WTC11 (cell line): ENCODE results near the gene ACP3. TPM values are rescaled to one million over a fixed set of nuclear protein-coding genes. Genes with fewer than 3 reads are reported as not detected.

Experiments
- ATAC-seq: fragments of 200-7000 bp; cut with Tn5 transposase; 2 replicates; pipeline ENCODE4 v1.10.0; 2021; ENCODE audit warnings: mild to moderate bottlenecking, moderate library complexity
- CTCF ChIA-PET: fragments of 300-600 bp; sonication (Branson Sonifier 250); formaldehyde crosslinking; loops from one replicate; lab custom pipeline; 2021; ENCODE audit warnings: antibody characterized with exemption; lab: Charles Lee
- POLR2A ChIA-PET: fragments of 350-600 bp; sonication (Branson Sonifier 250); formaldehyde crosslinking; loops from one replicate; lab custom pipeline; 2021; ENCODE audit warnings: antibody characterized with exemption; lab: Charles Lee
- DNase-seq: peaks from one replicate; pipeline ENCODE4 v3.0.0; 2021; ENCODE audit warnings: low spot score
- H3K27ac Mint-ChIP-seq: 2 replicates; pipeline ENCODE4 v1.8.0; 2021; ENCODE audit warnings: mixed read lengths
- H3K27me3 Mint-ChIP-seq: 2 replicates; pipeline ENCODE4 v1.8.0; 2021; ENCODE audit warnings: low read depth, mild to moderate bottlenecking, moderate library complexity, mixed read lengths
- H3K36me3 Mint-ChIP-seq: 2 replicates; pipeline ENCODE4 v1.8.0; 2021; ENCODE audit warnings: mixed read lengths
- H3K4me1 Mint-ChIP-seq: 2 replicates; pipeline ENCODE4 v1.8.0; 2022; ENCODE audit warnings: mixed read lengths
- H3K4me3 Mint-ChIP-seq: 2 replicates; pipeline ENCODE4 v1.8.0; 2021; ENCODE audit warnings: mild to moderate bottlenecking, moderate library complexity, mixed read lengths
- H3K9me3 Mint-ChIP-seq: 2 replicates; pipeline ENCODE4 v1.8.0; 2021; ENCODE audit warnings: mixed read lengths
- ATF2 ChIP-seq: sonication (generic); formaldehyde crosslinking; IDR thresholded peaks from 2 replicates; pipeline ENCODE4 v1.8.1; 2022; ENCODE audit warnings: low read depth, missing genetic modification reagents, borderline replicate concordance
- CDX4 ChIP-seq: fragments of 250-450 bp; sonication (Bioruptor Pico); IDR thresholded peaks from 2 replicates; pipeline ENCODE4 v1.9.0; 2021; ENCODE audit warnings: moderate library complexity, mild to moderate bottlenecking, inconsistent platforms, borderline replicate concordance
- EMX1 ChIP-seq: fragments of 250-450 bp; sonication (Bioruptor Pico); IDR thresholded peaks from 2 replicates; pipeline ENCODE4 v1.8.0; 2021; ENCODE audit warnings: mild to moderate bottlenecking
- ERG ChIP-seq: fragments of 250-450 bp; sonication (Bioruptor Pico); IDR thresholded peaks from 2 replicates; pipeline ENCODE4 v1.8.0; 2021; ENCODE audit warnings: mild to moderate bottlenecking
- FOXJ3 ChIP-seq: sonication (generic); formaldehyde crosslinking; IDR thresholded peaks from 2 replicates; pipeline ENCODE4 v1.9.0; 2021; ENCODE audit warnings: missing genetic modification reagents, mild to moderate bottlenecking, borderline replicate concordance
- FOXP1 ChIP-seq: sonication (generic); formaldehyde crosslinking; IDR thresholded peaks from 2 replicates; pipeline ENCODE4 v1.8.0; 2022; ENCODE audit warnings: missing genetic modification reagents, mild to moderate bottlenecking, moderate library complexity, borderline replicate concordance
- GABPB1 ChIP-seq: sonication (generic); formaldehyde crosslinking; IDR thresholded peaks from 2 replicates; pipeline ENCODE4 v1.8.1; 2023; ENCODE audit warnings: mild to moderate bottlenecking, missing genetic modification reagents
- IRF1 ChIP-seq: sonication (generic); formaldehyde crosslinking; IDR thresholded peaks from 2 replicates; pipeline ENCODE4 v1.8.0; 2023; ENCODE audit warnings: missing genetic modification reagents
- JAZF1 ChIP-seq: fragments of 250-450 bp; sonication (Bioruptor Pico); IDR thresholded peaks from 2 replicates; pipeline ENCODE4 v1.9.0; 2021; ENCODE audit warnings: moderate library complexity, mild to moderate bottlenecking, inconsistent platforms
- NFATC4 ChIP-seq: fragments of 250-450 bp; sonication (Bioruptor Pico); IDR thresholded peaks from 2 replicates; pipeline ENCODE4 v1.9.0; 2021; ENCODE audit warnings: mild to moderate bottlenecking
- PRRX2 ChIP-seq: fragments of 250-450 bp; sonication (Bioruptor Pico); IDR thresholded peaks from 2 replicates; pipeline ENCODE4 v1.8.0; 2021; ENCODE audit warnings: mild to moderate bottlenecking
- RORB ChIP-seq: fragments of 250-450 bp; sonication (Bioruptor Pico); IDR thresholded peaks from 2 replicates; pipeline ENCODE4 v1.9.0; 2021; ENCODE audit warnings: mild to moderate bottlenecking
- TEAD1 ChIP-seq: sonication (generic); formaldehyde crosslinking; IDR thresholded peaks from 2 replicates; pipeline ENCODE4 v1.8.0; 2022; ENCODE audit warnings: mild to moderate bottlenecking, missing genetic modification reagents
- ZNF121 ChIP-seq: sonication (generic); formaldehyde crosslinking; IDR thresholded peaks from 2 replicates; pipeline ENCODE4 v1.8.0; 2023; ENCODE audit warnings: missing genetic modification reagents
- ZNF219 ChIP-seq: sonication (generic); formaldehyde crosslinking; IDR thresholded peaks from 2 replicates; pipeline ENCODE4 v1.8.0; 2023; ENCODE audit warnings: missing genetic modification reagents, mild to moderate bottlenecking, borderline replicate concordance
- ZNF281 ChIP-seq: sonication (generic); formaldehyde crosslinking; IDR thresholded peaks from 2 replicates; pipeline ENCODE4 v1.8.0; 2023; ENCODE audit warnings: mild to moderate bottlenecking, missing genetic modification reagents
- ZNF416 ChIP-seq: fragments of 250-450 bp; sonication (Bioruptor Pico); IDR thresholded peaks from 2 replicates; pipeline ENCODE4 v1.9.0; 2021; ENCODE audit warnings: mild to moderate bottlenecking, inconsistent platforms
- ZNF512 ChIP-seq: sonication (generic); formaldehyde crosslinking; IDR thresholded peaks from 2 replicates; pipeline ENCODE4 v1.8.1; 2022; ENCODE audit warnings: missing genetic modification reagents, borderline replicate concordance
- total RNA-seq: library from RNA; stranded (reverse); gene quantifications from 3 replicates; pipeline ENCODE4 v1.2.3, GENCODE V29; 2021

Gene ACP3
- total RNA-seq, 1 experiment from 2014 or later: 2.5 TPM

- no peak for TF ChIP-seq ATF2 (CRISPR knock-in tag)
- TF ChIP-seq RORB (CRISPR knock-in tag): no peak
- TF ChIP-seq ZNF512: no peak
- TF ChIP-seq TEAD1: no peak
- no peak for TF ChIP-seq EMX1 (CRISPR knock-in tag)
- TF ChIP-seq GABPB1 (CRISPR knock-in tag): no peak
- no peak for TF ChIP-seq NFATC4 (CRISPR knock-in tag)
- TF ChIP-seq CDX4 (CRISPR knock-in tag): no peak
- no peak for TF ChIP-seq PRRX2 (CRISPR knock-in tag)
- no peak for TF ChIP-seq FOXP1 (CRISPR knock-in tag)
- no peak for TF ChIP-seq ZNF416 (CRISPR knock-in tag)
- TF ChIP-seq ERG: no peak
- TF ChIP-seq, all 79 proteins: peak for 0
These were observed 1.2 kb downstream of the ACP3 start (continued) for GRCh38 chr3:132318451-132318850.

GRCh38 chr3:132321304-132321703 is 4.1 kb downstream of the ACP3 start:
- Mint-ChIP-seq H3K4me1 (peaks cover 51% of the 10 kb centered on the region), H3K36me3 (no peaks in the 10 kb centered on the region), H3K27me3 (no peaks in the 10 kb centered on the region), H3K4me3 (no peak overlapping the region), H3K9me3 (no peaks in the 10 kb centered on the region), H3K27ac (no peak overlapping the region)
- no peak for ATAC-seq
- TF ChIP-seq ZNF416 (CRISPR knock-in tag) (no peak), ERG (no peak), ZNF219 (CRISPR knock-in tag) (no peak), FOXJ3 (no peak), PRRX2 (CRISPR knock-in tag) (no peak), JAZF1 (no peak), IRF1 (CRISPR knock-in tag) (no peak), ZNF281 (CRISPR knock-in tag) (no peak), ZNF121 (CRISPR knock-in tag) (no peak)
- ChIA-PET CTCF (interaction anchor here (6.3 kb wide), 1 partner anchor 22 kb away, joined by 49 read pairs; no protein-coding TSS in a partner anchor), POLR2A (no interaction called here)
- DNase-seq: no peak
